SK-N-SH treated with all-trans-retinoic acid at 6 μM for 48 hours (cell line): ENCODE measurements around the gene CFAP61.

ENCODE experiments used
- ATAC-seq: fragments of 200-7000 bp; cut with Tn5 transposase; 3 replicates; pipeline ENCODE4 v1.9.1; 2020; ENCODE audit warnings: mild to moderate bottlenecking, moderate library complexity
- ARNTL ChIP-seq: fragments of 450-650 bp; formaldehyde crosslinking; IDR thresholded peaks from 2 replicates; pipeline ENCODE4 v1.5.0; 2020; ENCODE audit warnings: low read depth, mild to moderate bottlenecking, moderate library complexity, borderline replicate concordance
- BACH2 ChIP-seq: fragments of 250-450 bp; sonication (Bioruptor Pico); IDR thresholded peaks from 2 replicates; pipeline ENCODE4 v1.9.0; 2021; ENCODE audit warnings: mild to moderate bottlenecking, borderline replicate concordance
- CSDC2 ChIP-seq: fragments of 250-450 bp; sonication (Bioruptor Pico); IDR thresholded peaks from 2 replicates; pipeline ENCODE4 v1.5.0; 2020; ENCODE audit warnings: mild to moderate bottlenecking, moderate library complexity
- ESRRG ChIP-seq: fragments of 250-450 bp; sonication (Bioruptor Pico); IDR thresholded peaks from 2 replicates; pipeline ENCODE4 v1.6.1; 2021; ENCODE audit warnings: mild to moderate bottlenecking
- GLIS3 ChIP-seq: fragments of 250-450 bp; sonication (Bioruptor Pico); IDR thresholded peaks from 2 replicates; pipeline ENCODE4 v1.5.0; 2020; ENCODE audit warnings: mild to moderate bottlenecking, moderate library complexity
- ISL1 ChIP-seq: fragments of 250-450 bp; sonication (Bioruptor Pico); IDR thresholded peaks from 2 replicates; pipeline ENCODE4 v2.1.2; 2022; ENCODE audit warnings: mild to moderate bottlenecking, moderate library complexity
- OSR1 ChIP-seq: fragments of 250-450 bp; sonication (Bioruptor Pico); IDR thresholded peaks from 2 replicates; pipeline ENCODE4 v1.8.0; 2022; ENCODE audit warnings: moderate library complexity, mild to moderate bottlenecking, inconsistent platforms
- PPARA ChIP-seq: fragments of 250-450 bp; sonication (Bioruptor Pico); IDR thresholded peaks from 2 replicates; pipeline ENCODE4 v1.5.0; 2020; ENCODE audit warnings: mild to moderate bottlenecking, borderline replicate concordance
- RARB ChIP-seq: fragments of 250-450 bp; sonication (Bioruptor Pico); IDR thresholded peaks from 2 replicates; pipeline ENCODE4 v1.8.0; 2021; ENCODE audit warnings: mild to moderate bottlenecking, moderate library complexity
- SNAI2 ChIP-seq: fragments of 250-450 bp; sonication (Bioruptor Pico); IDR thresholded peaks from 2 replicates; pipeline ENCODE4 v1.5.0; 2020; ENCODE audit warnings: mild to moderate bottlenecking, moderate library complexity
- TCF4 ChIP-seq: fragments of 250-450 bp; sonication (Bioruptor Pico); IDR thresholded peaks from 2 replicates; pipeline ENCODE4 v1.8.0; 2021; ENCODE audit warnings: mild to moderate bottlenecking, moderate library complexity, borderline replicate concordance
- TOX ChIP-seq: fragments of 250-450 bp; sonication (Bioruptor Pico); IDR thresholded peaks from 2 replicates; pipeline ENCODE4 v1.8.0; 2021; ENCODE audit warnings: mild to moderate bottlenecking, moderate library complexity, borderline replicate concordance
- ZC3H10 ChIP-seq: fragments of 250-450 bp; sonication (Bioruptor Pico); IDR thresholded peaks from 2 replicates; pipeline ENCODE4 v1.5.1; 2021; ENCODE audit warnings: mild to moderate bottlenecking, moderate library complexity
- ZFP3 ChIP-seq: fragments of 250-450 bp; sonication (Bioruptor Pico); IDR thresholded peaks from 2 replicates; pipeline ENCODE4 v1.5.0; 2020; ENCODE audit warnings: mild to moderate bottlenecking, moderate library complexity
- ZNF565 ChIP-seq: fragments of 450-650 bp; formaldehyde crosslinking; conservative IDR thresholded peaks from 2 replicates; pipeline ENCODE4 v1.5.0; 2020; ENCODE audit warnings: low read depth, mild to moderate bottlenecking, moderate library complexity
- ZNF8 ChIP-seq: fragments of 450-650 bp; formaldehyde crosslinking; IDR thresholded peaks from 2 replicates; pipeline ENCODE4 v1.5.0; 2020; ENCODE audit warnings: mild to moderate bottlenecking, moderate library complexity
- TF ChIP-seq, protein P1 (sequence below): fragments of 250-450 bp; sonication (Bioruptor Pico); IDR thresholded peaks from 2 replicates; pipeline ENCODE4 v1.8.0; 2020; ENCODE audit warnings: mild to moderate bottlenecking, moderate library complexity, borderline replicate concordance
- TF ChIP-seq, protein P2 (sequence below): fragments of 250-450 bp; sonication (Bioruptor Pico); IDR thresholded peaks from 2 replicates; pipeline ENCODE4 v1.5.1; 2021; ENCODE audit warnings: mild to moderate bottlenecking, moderate library complexity
- TF ChIP-seq, protein P3 (sequence below): fragments of 250-450 bp; sonication (Bioruptor Pico); IDR thresholded peaks from 2 replicates; pipeline ENCODE4 v1.8.0; 2021; ENCODE audit warnings: low read depth, mild to moderate bottlenecking, moderate library complexity, borderline replicate concordance
- TF ChIP-seq, protein P4 (sequence below): fragments of 250-450 bp; sonication (Bioruptor Pico); IDR thresholded peaks from 2 replicates; pipeline ENCODE4 v1.5.0; 2020; ENCODE audit warnings: mild to moderate bottlenecking, moderate library complexity
- TF ChIP-seq, protein P5 (sequence below): fragments of 250-450 bp; sonication (Bioruptor Pico); IDR thresholded peaks from 2 replicates; pipeline ENCODE4 v1.5.1; 2020; ENCODE audit warnings: low read depth, mild to moderate bottlenecking, moderate library complexity

The CFAP61 gene

DNA sequence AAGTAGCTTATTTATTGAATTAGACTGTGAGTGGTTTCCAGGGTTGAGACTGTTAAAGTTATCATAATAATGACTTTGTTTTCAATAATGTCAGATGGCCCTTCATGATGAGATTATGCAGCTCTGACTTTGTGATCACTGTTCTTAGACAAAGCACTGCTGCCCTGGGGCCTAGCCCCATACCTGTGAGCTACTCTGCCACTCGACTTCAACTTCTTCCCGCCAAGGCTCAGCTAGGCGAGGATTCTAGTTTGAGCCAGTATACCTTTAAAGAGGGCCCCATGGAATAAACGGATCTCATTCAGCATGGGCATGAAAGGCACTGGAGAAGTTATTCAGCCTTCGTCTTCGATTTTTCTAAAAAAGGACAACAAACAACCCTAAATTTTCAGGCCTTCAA, 270.6 kb downstream of the CFAP61 start:
- TF ChIP-seq, protein P1, sequence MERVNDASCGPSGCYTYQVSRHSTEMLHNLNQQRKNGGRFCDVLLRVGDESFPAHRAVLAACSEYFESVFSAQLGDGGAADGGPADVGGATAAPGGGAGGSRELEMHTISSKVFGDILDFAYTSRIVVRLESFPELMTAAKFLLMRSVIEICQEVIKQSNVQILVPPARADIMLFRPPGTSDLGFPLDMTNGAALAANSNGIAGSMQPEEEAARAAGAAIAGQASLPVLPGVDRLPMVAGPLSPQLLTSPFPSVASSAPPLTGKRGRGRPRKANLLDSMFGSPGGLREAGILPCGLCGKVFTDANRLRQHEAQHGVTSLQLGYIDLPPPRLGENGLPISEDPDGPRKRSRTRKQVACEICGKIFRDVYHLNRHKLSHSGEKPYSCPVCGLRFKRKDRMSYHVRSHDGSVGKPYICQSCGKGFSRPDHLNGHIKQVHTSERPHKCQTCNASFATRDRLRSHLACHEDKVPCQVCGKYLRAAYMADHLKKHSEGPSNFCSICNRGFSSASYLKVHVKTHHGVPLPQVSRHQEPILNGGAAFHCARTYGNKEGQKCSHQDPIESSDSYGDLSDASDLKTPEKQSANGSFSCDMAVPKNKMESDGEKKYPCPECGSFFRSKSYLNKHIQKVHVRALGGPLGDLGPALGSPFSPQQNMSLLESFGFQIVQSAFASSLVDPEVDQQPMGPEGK (CRISPR knock-in tag): no peak
- TF ChIP-seq OSR1 (CRISPR knock-in tag): no peak
- TF ChIP-seq TCF4: no peak
- no peak for TF ChIP-seq SNAI2 (CRISPR knock-in tag)
- no peak for TF ChIP-seq RARB (CRISPR knock-in tag)
- TF ChIP-seq, protein P2, sequence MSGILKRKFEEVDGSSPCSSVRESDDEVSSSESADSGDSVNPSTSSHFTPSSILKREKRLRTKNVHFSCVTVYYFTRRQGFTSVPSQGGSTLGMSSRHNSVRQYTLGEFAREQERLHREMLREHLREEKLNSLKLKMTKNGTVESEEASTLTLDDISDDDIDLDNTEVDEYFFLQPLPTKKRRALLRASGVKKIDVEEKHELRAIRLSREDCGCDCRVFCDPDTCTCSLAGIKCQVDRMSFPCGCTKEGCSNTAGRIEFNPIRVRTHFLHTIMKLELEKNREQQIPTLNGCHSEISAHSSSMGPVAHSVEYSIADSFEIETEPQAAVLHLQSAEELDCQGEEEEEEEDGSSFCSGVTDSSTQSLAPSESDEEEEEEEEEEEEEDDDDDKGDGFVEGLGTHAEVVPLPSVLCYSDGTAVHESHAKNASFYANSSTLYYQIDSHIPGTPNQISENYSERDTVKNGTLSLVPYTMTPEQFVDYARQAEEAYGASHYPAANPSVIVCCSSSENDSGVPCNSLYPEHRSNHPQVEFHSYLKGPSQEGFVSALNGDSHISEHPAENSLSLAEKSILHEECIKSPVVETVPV (CRISPR knock-in tag): no peak
- no peak for TF ChIP-seq GLIS3 (CRISPR knock-in tag)
- TF ChIP-seq PPARA (CRISPR knock-in tag): no peak
- TF ChIP-seq CSDC2 (CRISPR knock-in tag): no peak
- no peak for TF ChIP-seq ZNF565 (CRISPR knock-in tag)
- no peak for TF ChIP-seq BACH2 (CRISPR knock-in tag)
- TF ChIP-seq, protein P3, sequence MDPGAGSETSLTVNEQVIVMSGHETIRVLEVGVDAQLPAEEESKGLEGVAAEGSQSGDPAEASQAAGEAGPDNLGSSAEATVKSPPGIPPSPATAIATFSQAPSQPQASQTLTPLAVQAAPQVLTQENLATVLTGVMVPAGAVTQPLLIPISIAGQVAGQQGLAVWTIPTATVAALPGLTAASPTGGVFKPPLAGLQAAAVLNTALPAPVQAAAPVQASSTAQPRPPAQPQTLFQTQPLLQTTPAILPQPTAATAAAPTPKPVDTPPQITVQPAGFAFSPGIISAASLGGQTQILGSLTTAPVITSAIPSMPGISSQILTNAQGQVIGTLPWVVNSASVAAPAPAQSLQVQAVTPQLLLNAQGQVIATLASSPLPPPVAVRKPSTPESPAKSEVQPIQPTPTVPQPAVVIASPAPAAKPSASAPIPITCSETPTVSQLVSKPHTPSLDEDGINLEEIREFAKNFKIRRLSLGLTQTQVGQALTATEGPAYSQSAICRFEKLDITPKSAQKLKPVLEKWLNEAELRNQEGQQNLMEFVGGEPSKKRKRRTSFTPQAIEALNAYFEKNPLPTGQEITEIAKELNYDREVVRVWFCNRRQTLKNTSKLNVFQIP: no peak
- no peak for TF ChIP-seq ESRRG (CRISPR knock-in tag)
- TF ChIP-seq, protein P4, sequence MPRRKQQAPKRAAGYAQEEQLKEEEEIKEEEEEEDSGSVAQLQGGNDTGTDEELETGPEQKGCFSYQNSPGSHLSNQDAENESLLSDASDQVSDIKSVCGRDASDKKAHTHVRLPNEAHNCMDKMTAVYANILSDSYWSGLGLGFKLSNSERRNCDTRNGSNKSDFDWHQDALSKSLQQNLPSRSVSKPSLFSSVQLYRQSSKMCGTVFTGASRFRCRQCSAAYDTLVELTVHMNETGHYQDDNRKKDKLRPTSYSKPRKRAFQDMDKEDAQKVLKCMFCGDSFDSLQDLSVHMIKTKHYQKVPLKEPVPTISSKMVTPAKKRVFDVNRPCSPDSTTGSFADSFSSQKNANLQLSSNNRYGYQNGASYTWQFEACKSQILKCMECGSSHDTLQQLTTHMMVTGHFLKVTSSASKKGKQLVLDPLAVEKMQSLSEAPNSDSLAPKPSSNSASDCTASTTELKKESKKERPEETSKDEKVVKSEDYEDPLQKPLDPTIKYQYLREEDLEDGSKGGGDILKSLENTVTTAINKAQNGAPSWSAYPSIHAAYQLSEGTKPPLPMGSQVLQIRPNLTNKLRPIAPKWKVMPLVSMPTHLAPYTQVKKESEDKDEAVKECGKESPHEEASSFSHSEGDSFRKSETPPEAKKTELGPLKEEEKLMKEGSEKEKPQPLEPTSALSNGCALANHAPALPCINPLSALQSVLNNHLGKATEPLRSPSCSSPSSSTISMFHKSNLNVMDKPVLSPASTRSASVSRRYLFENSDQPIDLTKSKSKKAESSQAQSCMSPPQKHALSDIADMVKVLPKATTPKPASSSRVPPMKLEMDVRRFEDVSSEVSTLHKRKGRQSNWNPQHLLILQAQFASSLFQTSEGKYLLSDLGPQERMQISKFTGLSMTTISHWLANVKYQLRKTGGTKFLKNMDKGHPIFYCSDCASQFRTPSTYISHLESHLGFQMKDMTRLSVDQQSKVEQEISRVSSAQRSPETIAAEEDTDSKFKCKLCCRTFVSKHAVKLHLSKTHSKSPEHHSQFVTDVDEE (CRISPR knock-in tag): no peak
- TF ChIP-seq TOX (CRISPR knock-in tag): no peak
- no peak for TF ChIP-seq ZC3H10 (CRISPR knock-in tag)
- TF ChIP-seq ISL1: no peak
- TF ChIP-seq, all 23 proteins: peak for 0

DNA sequence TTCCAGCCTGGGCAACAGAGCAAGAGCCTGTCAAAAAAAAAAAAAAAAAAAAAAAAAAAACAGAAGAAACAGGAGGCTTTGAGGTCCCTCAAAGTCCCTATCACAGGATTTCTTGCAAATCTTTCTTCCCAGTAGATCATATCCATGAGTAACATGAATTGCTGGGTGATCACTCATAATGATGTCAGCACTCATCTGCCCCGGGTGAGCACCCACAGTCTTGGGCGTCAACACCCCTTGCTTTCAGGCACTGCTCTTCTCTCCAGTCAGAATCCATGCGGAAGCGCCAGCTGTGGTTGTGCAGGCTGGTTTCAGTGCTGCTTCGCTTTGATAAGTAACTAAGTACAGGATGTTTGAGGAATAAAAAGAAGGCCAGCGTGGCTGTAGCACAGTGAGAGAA, 275.4 kb downstream of the CFAP61 start:
- no peak for TF ChIP-seq SNAI2 (CRISPR knock-in tag)
- no peak for TF ChIP-seq ZFP3
- TF ChIP-seq TCF4: no peak
- no peak for TF ChIP-seq ZNF8 (CRISPR knock-in tag)
- TF ChIP-seq, protein P3: no peak
- no peak for TF ChIP-seq PPARA (CRISPR knock-in tag)
- TF ChIP-seq, protein P1 (CRISPR knock-in tag): no peak
- TF ChIP-seq, protein P5, sequence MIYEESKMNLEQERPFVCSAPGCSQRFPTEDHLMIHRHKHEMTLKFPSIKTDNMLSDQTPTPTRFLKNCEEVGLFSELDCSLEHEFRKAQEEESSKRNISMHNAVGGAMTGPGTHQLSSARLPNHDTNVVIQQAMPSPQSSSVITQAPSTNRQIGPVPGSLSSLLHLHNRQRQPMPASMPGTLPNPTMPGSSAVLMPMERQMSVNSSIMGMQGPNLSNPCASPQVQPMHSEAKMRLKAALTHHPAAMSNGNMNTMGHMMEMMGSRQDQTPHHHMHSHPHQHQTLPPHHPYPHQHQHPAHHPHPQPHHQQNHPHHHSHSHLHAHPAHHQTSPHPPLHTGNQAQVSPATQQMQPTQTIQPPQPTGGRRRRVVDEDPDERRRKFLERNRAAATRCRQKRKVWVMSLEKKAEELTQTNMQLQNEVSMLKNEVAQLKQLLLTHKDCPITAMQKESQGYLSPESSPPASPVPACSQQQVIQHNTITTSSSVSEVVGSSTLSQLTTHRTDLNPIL (CRISPR knock-in tag): no peak
- TF ChIP-seq BACH2 (CRISPR knock-in tag): no peak
- TF ChIP-seq RARB (CRISPR knock-in tag): no peak
- no peak for TF ChIP-seq ARNTL (CRISPR knock-in tag)
- TF ChIP-seq, all 23 proteins: peak for 0

More for the DNA sequence above, 270.6 kb downstream of the CFAP61 start:
- ATAC-seq: no peak

More for the DNA sequence above, 275.4 kb downstream of the CFAP61 start:
- ATAC-seq: no peak
